Measurements from ENCODE around the gene AAK1.

- TF ChIP-seq POLR2AphosphoS5 (IDR thresholded peaks at IDR 0.05) (no peak), CTCF (IDR thresholded peaks at IDR 0.05) (no peak), POLR2A (IDR thresholded peaks at IDR 0.05) (no peak)
Measured at GRCh38 chr2:69644506-69644979, 1.0 kb upstream of the AAK1 start.

Measured in prostate gland (tissue), 2 donors.